Measurements from ENCODE around the gene YJU2.

GRCh38 chr19:4279530-4280422 lies 32.9 kb downstream of the YJU2 start:
- TF ChIP-seq CTCF (IDR thresholded peaks at IDR 0.05; ENCODE audit: low read length): no peak
- no peak for TF ChIP-seq EZH2phosphoT487 (IDR thresholded peaks at IDR 0.05; ENCODE audit: low read length)
- no peak for TF ChIP-seq EZH2 (optimal IDR thresholded peaks at IDR 0.05; ENCODE audit: low read depth, low read length)
